Naive thymus-derived CD8-positive, alpha-beta T cell (primary cell): Measurements from ENCODE around the gene TPPP. TPM values are rescaled to one million over a fixed set of nuclear protein-coding genes. Genes with fewer than 3 reads are reported as not detected.

Experiments used
- ATAC-seq, 2 donors: fragments of 150-1000 bp; cut with Tn5 transposase in 1 of 2; sonication (Bioruptor Pico), chemical (Tn5 transposase) in 1 of 2; 1 replicate in 1 of 2; 2 replicates in 1 of 2; pipeline ENCODE4 v1.10.0; 2021; ENCODE audit warnings: mild to moderate bottlenecking in 2 of 2, moderate library complexity in 2 of 2
- POLR2A ChIA-PET: fragments of 350-600 bp; sonication (Branson Sonifier 250); formaldehyde crosslinking; loops from one replicate; lab custom pipeline; 2021; ENCODE audit warnings: antibody characterized with exemption; lab: Charles Lee
- DNase-seq, 10 donors: peaks; one replicate each; pipeline versions ENCODE4 v3.0.0 to v3.0.0-alpha.2; 2020 to 2022
- H3K27ac Mint-ChIP-seq, 10 donors: one replicate each; pipeline ENCODE4 v1.8.0; 2020 to 2022; ENCODE audit warnings: mild to moderate bottlenecking in 10 of 10, mixed read lengths in 10 of 10, moderate library complexity in 4 of 10, inconsistent platforms in 1 of 10
- H3K27me3 Mint-ChIP-seq, 5 donors: one replicate each; pipeline ENCODE4 v1.8.0; 2021 to 2022; ENCODE audit warnings: mixed read lengths in 5 of 5
- H3K36me3 Mint-ChIP-seq, 3 donors: one replicate each; pipeline ENCODE4 v1.8.0; 2020 to 2022; ENCODE audit warnings: mixed read lengths in 3 of 3, mild to moderate bottlenecking in 2 of 3, inconsistent platforms in 1 of 3
- H3K4me1 Mint-ChIP-seq, 4 donors: one replicate each; pipeline ENCODE4 v1.8.0; 2021 to 2022; ENCODE audit warnings: mixed read lengths in 4 of 4
- H3K4me3 Mint-ChIP-seq, 10 donors: one replicate each; pipeline ENCODE4 v1.8.0; 2020 to 2022; ENCODE audit warnings: mild to moderate bottlenecking in 10 of 10, mixed read lengths in 10 of 10, moderate library complexity in 6 of 10, inconsistent platforms in 1 of 10
- H3K9me3 Mint-ChIP-seq, 9 donors: one replicate each; pipeline ENCODE4 v1.8.0; 2020 to 2022; ENCODE audit warnings: mixed read lengths in 9 of 9, mild to moderate bottlenecking in 3 of 9, inconsistent platforms in 1 of 9, moderate library complexity in 1 of 9
- polyA plus RNA-seq, 3 donors: library from polyadenylated mRNA; unstranded; fragments of 300-500 nt; fragmentation: Illumina TruSeq; gene quantifications; one replicate each; pipeline ENCODE4 v1.2.3, GENCODE V29; 2021
- total RNA-seq, 8 experiments: library from RNA in 2 of 8; stranded (reverse) in 2 of 8; gene quantifications; one replicate each; pipeline ENCODE4 v1.2.3 and lab custom pipeline; 2021 to 2026

Gene TPPP
- total and polyA plus RNA-seq, 5 experiments from 2014 or later, result 0.16 to 0.49 (median 0.25) TPM; not detected in 2

GRCh38 chr5:617896-618295, 75.3 kb downstream of the TPPP start:
- POLR2A ChIA-PET, result no interaction called here
- H3K27me3 Mint-ChIP-seq, result no peaks in the 10 kb centered on the region

DNA sequence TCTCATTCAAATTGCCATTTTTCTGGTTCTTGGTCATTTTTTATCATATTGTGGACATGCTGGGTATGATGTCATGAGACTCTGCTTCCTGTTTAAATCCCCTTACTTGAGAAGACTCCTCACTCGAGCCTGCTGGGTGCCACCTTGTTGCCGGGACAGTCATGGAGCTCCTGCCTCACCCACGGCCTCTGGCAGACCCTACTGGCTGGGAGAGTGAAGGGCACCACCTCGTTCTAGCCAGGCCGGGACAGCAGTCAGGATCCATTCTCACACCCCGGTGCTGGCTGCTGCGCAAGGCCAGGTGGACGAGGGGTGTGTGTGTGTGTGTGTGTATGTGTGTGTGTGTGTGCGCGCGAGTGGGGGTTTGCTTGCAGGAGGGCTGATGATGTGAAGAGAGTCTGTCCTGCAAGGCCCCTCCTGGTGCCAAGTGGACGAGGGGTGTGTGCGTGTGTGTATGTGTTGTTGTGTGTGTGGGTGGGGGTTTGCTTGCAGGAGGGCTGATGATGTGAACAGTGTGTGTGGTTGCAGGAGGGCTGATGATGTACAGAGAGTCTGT, 76.6 kb downstream of the TPPP start:
- peaks cover 0 to 45% (median 12%) of the 10 kb centered on the region in 3 donors for H3K36me3 Mint-ChIP-seq
- no peak for ATAC-seq
- POLR2A ChIA-PET, result no interaction called here
- H3K4me3 Mint-ChIP-seq, result peak overlapping the region in 1 of 10 donors; percentile 0
- H3K4me1 Mint-ChIP-seq, result peaks cover 18 to 44% (median 35%) of the 10 kb centered on the region in 4 donors
- H3K27ac Mint-ChIP-seq, result peak overlapping the region in 1 of 10 donors; percentile 53
- H3K27me3 Mint-ChIP-seq, result no peaks in the 10 kb centered on the region
- H3K9me3 Mint-ChIP-seq, result peaks cover 0 to 2% (median 0%) of the 10 kb centered on the region in 9 donors
- DNase-seq, result peak in 1 of 10 donors; percentile 47

More at GRCh38 chr5:617896-618295, 75.3 kb downstream of the TPPP start:
- no peak overlapping the region for H3K4me3 Mint-ChIP-seq
- H3K36me3 Mint-ChIP-seq, result peaks cover 0 to 49% (median 14%) of the 10 kb centered on the region in 3 donors
- H3K27ac Mint-ChIP-seq, result peak overlapping the region in 1 of 10 donors; percentile 38
- DNase-seq (no peak), ATAC-seq (no peak)
- peaks cover 0 to under 1% (median 0%) of the 10 kb centered on the region in 9 donors for H3K9me3 Mint-ChIP-seq
- peaks cover 15 to 38% (median 31%) of the 10 kb centered on the region in 4 donors for H3K4me1 Mint-ChIP-seq

DNA sequence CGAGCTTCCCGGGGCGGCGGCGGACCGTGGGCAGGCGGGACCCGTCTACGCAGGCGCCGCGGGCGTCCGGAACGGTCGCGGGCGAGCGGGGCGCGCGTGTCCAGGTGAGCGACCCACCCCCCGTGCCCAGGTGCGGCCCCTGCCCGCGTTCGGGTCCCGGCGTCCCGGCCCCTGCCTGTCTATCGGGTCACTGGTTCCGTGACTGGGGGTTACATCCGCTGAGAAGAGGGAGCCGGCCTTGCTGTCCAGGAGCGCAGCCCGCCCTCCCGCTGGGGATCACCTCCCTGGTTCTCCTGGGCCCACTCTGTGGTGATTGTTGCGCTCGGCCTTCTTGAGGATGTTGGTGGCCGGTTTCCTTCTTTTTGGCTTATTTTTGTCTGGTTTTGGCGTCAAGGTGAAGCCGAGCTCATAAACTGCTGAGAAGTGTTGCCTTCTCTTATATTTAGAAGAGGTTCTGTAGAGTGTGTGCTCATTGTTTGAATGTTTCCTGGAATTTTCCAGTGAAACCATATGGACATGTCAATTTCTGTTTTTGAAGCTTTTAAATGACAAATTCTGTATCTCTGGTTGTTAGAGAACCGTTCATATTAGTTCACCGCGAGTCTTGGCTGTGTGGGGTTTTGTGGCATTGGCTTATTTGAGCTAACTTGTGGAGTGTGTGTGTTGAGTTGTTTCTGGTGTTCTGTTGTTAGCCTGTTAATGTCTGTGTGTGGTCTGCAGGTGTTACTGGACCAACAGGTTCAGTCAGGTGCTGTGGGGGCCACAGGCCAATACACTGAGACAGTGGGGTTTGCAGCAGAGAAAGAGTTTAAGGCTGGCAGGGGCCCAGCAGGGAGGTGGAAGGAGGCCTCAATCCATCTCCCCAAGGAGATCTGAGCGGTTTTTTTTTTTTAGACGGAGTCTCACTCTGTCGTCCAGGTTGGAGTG, 80.4 kb downstream of the TPPP start:
- Mint-ChIP-seq H3K27ac (peak overlapping the region; percentile 37 to 94 (median 86)), H3K27me3 (peaks cover 0 to 9% (median 2%) of the 10 kb centered on the region in 5 donors), H3K4me1 (peaks cover 32 to 59% (median 48%) of the 10 kb centered on the region in 4 donors), H3K36me3 (peaks cover 0 to 11% (median 4%) of the 10 kb centered on the region in 3 donors), H3K4me3 (peak overlapping the region; percentile 81 to 98 (median 94)), H3K9me3 (peaks cover 0 to 2% (median 0%) of the 10 kb centered on the region in 9 donors)
- POLR2A ChIA-PET, result interaction anchor here (2.4 kb wide), 1 partner anchor 140 kb away, joined by 15 read pairs; no protein-coding TSS in a partner anchor
- peak; percentile 21 to 34 for ATAC-seq
- peak in 2 of 10 donors; percentile 20 to 44 for DNase-seq

GRCh38 chr5:611731-612486, 81.2 kb downstream of the TPPP start, which contains the start of gene CEP72:
Gene CEP72, plus strand, starts transcription at chr5:612340. Its CDS starts 22 bp downstream, at chr5:612362.
- Mint-ChIP-seq H3K36me3 (peaks cover 0 to 9% (median 2%) of the 10 kb centered on the region in 3 donors), H3K27ac (peak within 1 kb of the TSS; percentile 37 to 94 (median 87)), H3K27me3 (peaks cover 0 to 17% (median 10%) of the 10 kb centered on the region in 5 donors), H3K4me3 (peak within 1 kb of the TSS; percentile 81 to 98 (median 94)), H3K4me1 (peaks cover 37 to 67% (median 56%) of the 10 kb centered on the region in 4 donors), H3K9me3 (peaks cover 0 to 2% (median 0%) of the 10 kb centered on the region in 9 donors)
- ATAC-seq (peak; percentile 92 to 95), DNase-seq (peak; percentile 80 to 96 (median 90))
- POLR2A ChIA-PET, result interaction anchor here (2.4 kb wide), 1 partner anchor 139 kb away, joined by 15 read pairs; no protein-coding TSS in a partner anchor

DNA sequence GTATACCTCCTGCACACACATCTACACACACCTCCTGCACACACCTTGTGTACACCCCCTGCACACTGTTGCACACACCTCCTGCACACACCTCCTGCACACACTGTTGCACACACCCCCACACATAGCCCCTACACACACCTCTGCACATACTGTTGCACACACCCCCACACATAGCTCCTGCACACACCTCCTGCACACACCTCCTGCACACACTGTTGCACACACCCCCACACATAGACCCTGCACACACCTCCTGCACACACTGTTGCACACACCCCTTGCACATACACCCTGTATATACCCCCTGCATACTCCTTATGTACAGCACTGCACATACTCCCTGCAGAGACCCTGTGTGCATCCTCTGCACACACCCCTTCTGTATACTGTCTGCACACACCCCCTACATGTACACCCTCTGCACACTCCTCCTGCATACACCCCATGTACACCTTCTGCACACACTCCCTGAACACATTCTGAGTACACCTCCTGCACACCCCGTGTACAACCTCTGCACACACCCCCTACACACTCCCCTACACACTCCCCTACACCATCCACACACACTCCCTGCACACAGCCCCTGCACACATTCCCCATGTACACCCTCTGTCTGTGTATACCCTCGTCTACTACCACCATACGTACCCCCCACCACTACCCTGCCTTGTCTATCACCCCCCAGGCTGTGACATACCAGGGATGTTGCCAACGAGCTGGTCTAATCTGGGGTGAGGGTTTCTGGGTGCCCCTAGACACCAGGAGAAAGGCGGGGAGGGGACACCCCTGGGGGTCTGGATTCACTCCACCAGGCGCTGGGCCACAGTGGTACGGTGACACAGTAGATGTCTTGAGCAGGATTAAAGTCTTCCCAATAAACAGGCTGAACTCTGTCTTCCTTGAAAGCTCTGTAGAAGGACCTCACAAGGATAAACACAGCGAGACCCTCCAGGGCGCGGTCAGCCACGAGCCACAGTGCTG, 82.1 kb downstream of the TPPP start:
- Mint-ChIP-seq H3K27ac (peak overlapping the region in 9 of 10 donors; percentile 28 to 86 (median 45)), H3K27me3 (peaks cover under 1 to 18% (median 10%) of the 10 kb centered on the region in 5 donors), H3K4me3 (peak overlapping the region; percentile 75 to 90 (median 82)), H3K9me3 (peaks cover 0 to 2% (median 0%) of the 10 kb centered on the region in 9 donors), H3K4me1 (peaks cover 31 to 60% (median 51%) of the 10 kb centered on the region in 4 donors), H3K36me3 (peaks cover 0 to 4% (median 2%) of the 10 kb centered on the region in 3 donors)
- ATAC-seq (no peak), DNase-seq (peak in 1 of 10 donors; percentile 38)
- POLR2A ChIA-PET, result interaction anchor here (2.4 kb wide), 1 partner anchor 138 kb away, joined by 15 read pairs; no protein-coding TSS in a partner anchor

DNA sequence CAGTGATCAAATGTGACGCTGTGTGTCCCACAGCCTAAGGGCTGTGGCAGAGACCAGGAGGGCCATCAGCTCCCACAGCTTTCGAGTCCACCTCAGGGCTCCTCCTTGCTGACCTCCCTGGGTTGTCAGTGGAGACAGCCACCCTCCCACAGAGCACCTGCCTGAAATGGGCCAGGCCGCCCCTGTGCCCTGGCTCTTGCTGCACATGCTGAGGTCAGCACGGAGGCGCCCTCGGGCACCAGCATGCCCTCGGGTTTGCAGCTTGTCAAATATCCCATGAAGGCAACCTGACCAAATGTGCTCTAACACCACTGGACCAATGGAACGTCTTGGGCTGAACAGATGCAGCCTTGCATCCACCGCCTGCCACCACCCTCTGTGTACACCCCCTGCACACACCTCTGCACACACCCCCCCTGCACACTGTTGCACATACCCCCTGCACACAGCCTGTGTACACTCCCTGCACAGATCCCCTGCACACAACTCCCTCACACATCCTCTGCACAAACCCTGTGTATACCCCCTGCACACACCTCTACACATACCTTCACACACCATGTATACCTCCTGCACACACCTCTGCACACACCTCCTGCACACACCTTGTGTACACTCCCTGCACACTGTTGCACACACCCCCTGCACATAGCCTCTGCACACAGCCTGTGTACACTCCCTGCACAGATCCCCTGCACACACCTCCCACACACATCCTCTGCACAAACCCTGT, 83.0 kb downstream of the TPPP start:
- peaks cover 0 to 2% (median 0%) of the 10 kb centered on the region in 9 donors for H3K9me3 Mint-ChIP-seq
- peak overlapping the region in 1 of 10 donors; percentile 82 for H3K27ac Mint-ChIP-seq
- H3K4me3 Mint-ChIP-seq, result peak overlapping the region in 6 of 10 donors; percentile 76 to 90 (median 84)
- peaks cover 3 to 27% (median 14%) of the 10 kb centered on the region in 5 donors for H3K27me3 Mint-ChIP-seq
- DNase-seq, result peak in 1 of 10 donors; percentile 54
- ATAC-seq, result no peak
- peaks cover 29 to 51% (median 46%) of the 10 kb centered on the region in 4 donors for H3K4me1 Mint-ChIP-seq
- POLR2A ChIA-PET, result no interaction called here
- peaks cover 0 to 2% (median 0%) of the 10 kb centered on the region in 3 donors for H3K36me3 Mint-ChIP-seq

Other genes starting within 250 kb of the TPPP start
- gene SLC9A3, start 168.9 kb downstream of the TPPP start, total RNA-seq, result 1 to 10 TPM; 2.4 to 2.6 TPM
- gene SLC9A3, start 168.9 kb downstream of the TPPP start, polyA plus RNA-seq, result 1 to 10 TPM in 2 of 3 donors, under 1 TPM in 1; 0.98 to 3.3 (median 2.4) TPM
- gene CEP72, start 81.0 kb downstream of the TPPP start, total RNA-seq, result 10 to 100 TPM; 27.5 to 28.8 TPM
- 1 to 10 TPM; 2.8 to 6.4 (median 4.1) TPM for gene CEP72, start 81.0 kb downstream of the TPPP start, polyA plus RNA-seq
- 1 to 10 TPM; 1.1 to 2.3 TPM for gene ZDHHC11B, start 91.4 kb upstream of the TPPP start, total RNA-seq
- gene ZDHHC11B, start 91.4 kb upstream of the TPPP start, polyA plus RNA-seq, result not detected
- 10 to 100 TPM in 1 of 2 experiments, 1 to 10 TPM in 1; 9.8 to 16.4 TPM for gene ZDHHC11, start 157.6 kb upstream of the TPPP start, total RNA-seq
- not detected for gene ZDHHC11, start 157.6 kb upstream of the TPPP start, polyA plus RNA-seq
- gene BRD9, start 199.4 kb upstream of the TPPP start, total RNA-seq, result 10 to 100 TPM; 77.9 to 79.4 TPM
- 10 to 100 TPM; 10.4 to 15.4 (median 11.5) TPM for gene BRD9, start 199.4 kb upstream of the TPPP start, polyA plus RNA-seq
- under 1 TPM; 0.55 to 0.60 TPM for gene TRIP13, start 199.5 kb upstream of the TPPP start, total RNA-seq
- 1 to 10 TPM in 2 of 3 donors, under 1 TPM in 1; 0.75 to 1.5 (median 1.1) TPM for gene TRIP13, start 199.5 kb upstream of the TPPP start, polyA plus RNA-seq